NCI-H446 (cell line): ENCODE measurements around the gene RBMS3.
"Not testable (repeated sequence)": the region's sequence is repeated elsewhere in the genome, so short reads cannot be mapped to it uniquely, and the experiment has no call there.

Source experiments
- DNase-seq, 2 experiments: peaks; one replicate each; lab custom pipeline; 2025; lab: John Stamatoyannopoulos, UW

RBMS3 gene

GRCh38 chr3:29775340-29775739 lies 494.5 kb downstream of the RBMS3 start:
- DNase-seq, result no peak

- DNase-seq, result no peak
Observed at GRCh38 chr3:29777869-29778268, 497.0 kb downstream of the RBMS3 start.

DNA sequence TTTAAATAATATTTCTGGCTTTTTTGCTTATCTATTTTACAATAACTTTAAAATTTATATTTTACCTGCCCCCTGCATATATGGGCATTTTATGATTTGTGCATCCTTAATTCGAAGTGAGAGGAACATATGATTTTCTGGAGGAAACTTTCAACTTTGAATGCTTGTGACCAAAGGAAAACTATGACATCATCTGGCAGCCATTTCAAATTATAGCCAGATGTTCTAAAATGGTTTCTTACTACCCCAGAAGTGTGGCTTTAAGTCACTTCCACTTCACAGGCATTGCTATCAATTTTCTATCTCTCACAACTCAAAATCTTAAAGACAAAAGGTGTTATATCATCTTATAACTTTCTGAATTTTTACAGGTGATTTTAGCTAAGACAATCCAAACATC lies 508.8 kb downstream of the RBMS3 start:
- no peak for DNase-seq

DNA sequence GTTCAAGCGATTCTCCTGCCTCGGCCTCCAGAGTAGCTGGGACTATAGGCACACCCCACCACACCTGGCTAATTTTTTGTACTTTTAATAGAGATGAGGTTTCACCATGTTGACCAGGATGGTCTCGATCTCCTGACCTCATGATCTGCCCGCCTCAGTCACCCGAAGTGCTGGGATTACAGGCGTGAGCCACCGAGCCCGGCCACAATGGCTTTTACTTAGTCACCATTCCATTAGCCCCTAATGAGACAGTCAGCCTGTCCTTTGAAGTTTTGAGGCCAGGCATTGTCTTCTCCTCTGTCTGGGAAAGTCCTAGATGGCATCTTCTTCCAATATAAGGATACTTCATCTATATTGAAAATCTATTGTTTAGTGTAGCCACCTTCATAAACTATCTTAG lies 515.9 kb downstream of the RBMS3 start:
- no peak for DNase-seq

- no peak for DNase-seq
Observed at GRCh38 chr3:29802057-29802456, 521.2 kb downstream of the RBMS3 start.

DNA sequence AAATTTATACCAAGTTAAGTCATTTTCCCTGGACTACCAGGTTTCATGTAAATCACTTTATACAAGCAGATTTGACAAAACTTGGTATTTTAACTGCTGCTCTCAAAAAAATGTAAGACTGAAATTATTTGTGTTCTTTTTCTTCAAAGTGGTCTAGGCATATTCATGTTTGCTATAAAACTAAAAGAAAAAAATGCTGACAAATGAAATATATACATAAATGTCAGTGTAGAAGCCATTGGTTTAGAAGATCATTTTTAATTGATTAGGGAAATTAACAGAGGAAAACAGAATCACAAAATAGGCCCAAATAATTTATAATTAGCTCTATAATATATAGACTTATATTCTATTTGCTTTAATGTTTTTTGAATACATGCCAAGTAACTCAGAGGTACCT lies 523.2 kb downstream of the RBMS3 start:
- no peak for DNase-seq

DNA sequence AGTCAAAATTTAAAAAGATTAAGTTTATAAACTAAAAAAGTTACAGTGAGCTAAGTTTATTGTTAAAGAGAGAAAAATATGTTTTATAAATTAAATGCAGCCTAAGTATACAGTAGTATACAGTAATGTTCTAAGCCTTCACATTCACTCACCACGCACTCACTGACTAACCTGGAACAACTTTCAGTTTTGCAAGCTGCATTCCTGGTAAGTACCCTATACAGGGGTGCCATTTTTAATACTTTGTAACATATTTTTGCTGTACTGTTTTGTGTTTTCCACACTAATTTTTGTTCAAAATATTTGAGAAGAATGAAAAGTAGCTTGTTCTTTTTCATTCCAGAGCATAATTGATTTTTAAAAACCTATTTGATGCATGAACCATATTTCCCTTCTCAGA lies 524.9 kb downstream of the RBMS3 start:
- DNase-seq, result no peak

- DNase-seq, result not testable (repeated sequence)
Observed at GRCh38 chr3:29808324-29808723, 527.5 kb downstream of the RBMS3 start.

DNA sequence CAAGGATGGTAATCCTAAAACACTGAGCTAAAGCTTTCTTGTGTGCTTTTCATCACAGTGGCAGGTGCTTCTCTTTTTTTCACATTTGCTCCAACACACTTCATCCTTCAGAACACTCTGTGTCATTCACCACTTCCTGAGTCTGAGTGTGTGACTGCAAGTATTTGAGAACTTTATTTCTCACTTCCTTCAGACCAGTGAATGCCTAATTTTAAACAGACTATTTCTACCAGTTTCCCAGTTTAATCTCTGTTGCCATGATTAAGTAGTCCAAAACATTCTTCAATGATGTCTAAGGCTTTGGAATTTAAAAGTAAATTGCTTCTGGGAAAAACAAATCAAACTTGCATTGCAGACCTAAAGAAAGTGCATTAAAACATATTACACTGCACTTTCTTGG lies 541.2 kb downstream of the RBMS3 start:
- DNase-seq, result no peak

DNA sequence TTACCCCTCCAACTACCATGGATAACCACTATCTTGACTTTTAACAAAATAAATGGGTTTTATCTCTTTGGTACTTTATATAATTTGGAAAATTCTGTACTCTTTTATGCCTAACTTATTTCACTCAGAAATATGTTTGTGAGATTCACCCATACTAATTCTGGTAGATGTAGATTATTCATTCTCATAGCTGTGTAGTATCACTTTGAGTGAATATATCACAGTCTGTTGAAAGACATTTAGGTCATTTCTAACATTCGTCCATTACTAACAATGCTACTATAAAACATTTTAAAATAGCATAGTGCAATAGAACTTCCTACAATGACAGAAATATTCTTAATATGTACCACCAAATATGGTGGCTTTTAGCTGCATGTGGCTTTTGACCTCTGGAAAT lies 542.4 kb downstream of the RBMS3 start:
- no peak for DNase-seq

- DNase-seq, result no peak
Observed at GRCh38 chr3:29826712-29827111, 545.8 kb downstream of the RBMS3 start.

- no peak for DNase-seq
Observed at GRCh38 chr3:29827756-29828155, 546.9 kb downstream of the RBMS3 start.

GRCh38 chr3:29829340-29829739 lies 548.5 kb downstream of the RBMS3 start:
- DNase-seq, result no peak

DNA sequence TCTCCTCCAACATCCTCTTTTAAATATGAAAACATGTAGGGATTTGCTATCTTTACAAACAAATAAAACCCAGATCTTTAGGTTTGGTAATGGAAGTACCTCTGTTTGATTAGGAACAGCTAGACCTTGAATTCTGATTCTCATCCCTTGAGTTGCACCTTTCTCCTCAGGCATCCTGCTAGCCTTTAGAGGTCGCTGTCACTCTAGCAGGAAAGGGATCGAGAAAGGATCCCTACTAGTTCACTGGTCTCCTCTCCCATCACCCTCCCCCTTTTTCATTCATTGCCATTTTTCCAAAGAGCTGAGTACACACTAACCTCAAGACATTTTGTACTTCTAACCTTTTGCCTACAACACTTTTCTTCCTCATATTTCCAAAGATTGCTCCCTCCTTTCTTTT lies 569.8 kb downstream of the RBMS3 start:
- no peak for DNase-seq

DNA sequence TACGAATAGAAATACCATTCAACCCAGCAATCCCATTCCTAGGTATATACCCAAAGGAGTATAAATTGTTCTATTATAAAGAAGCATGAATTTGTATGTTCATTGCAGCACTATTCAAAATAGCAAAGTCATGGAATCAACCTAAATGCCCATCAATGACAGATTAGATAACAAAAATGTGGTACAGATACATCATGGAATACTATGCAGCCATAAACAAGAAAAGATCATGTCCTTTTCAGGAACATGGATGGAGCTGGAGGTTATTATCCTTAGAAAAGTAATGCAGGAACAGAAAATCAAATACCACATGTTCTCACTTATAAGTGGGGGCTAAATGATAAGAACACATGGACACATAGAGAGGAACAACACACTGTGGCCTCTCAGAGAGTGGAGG lies 571.9 kb downstream of the RBMS3 start:
- DNase-seq, result no peak

- DNase-seq, result no peak
Observed at GRCh38 chr3:29853841-29854397, 573.0 kb downstream of the RBMS3 start.

GRCh38 chr3:29854821-29855220 lies 574.0 kb downstream of the RBMS3 start:
- DNase-seq, result no peak

- DNase-seq, result no peak
Observed at GRCh38 chr3:29859726-29860270, 578.9 kb downstream of the RBMS3 start.

DNA sequence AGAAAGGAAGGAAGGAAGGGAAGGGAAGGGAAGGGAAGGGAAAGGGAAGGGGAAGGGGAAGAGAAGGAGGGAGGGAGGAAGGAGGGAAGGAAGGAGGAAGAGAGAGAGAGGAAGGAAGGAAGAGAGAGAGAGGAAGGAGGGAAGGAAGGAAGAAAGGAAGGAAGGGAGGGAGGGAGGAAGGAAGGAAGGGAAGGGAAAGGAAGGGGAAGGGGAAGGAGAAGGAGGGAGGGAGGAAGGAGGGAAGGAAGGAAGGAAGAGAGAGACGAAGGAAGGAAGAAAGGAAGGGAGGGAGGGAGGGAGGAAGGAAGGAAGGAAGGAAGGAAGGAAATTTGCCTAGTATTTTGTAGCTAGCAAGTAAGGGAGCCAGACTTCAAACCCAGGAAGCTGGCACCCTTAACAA lies 583.9 kb downstream of the RBMS3 start:
- no peak for DNase-seq

DNA sequence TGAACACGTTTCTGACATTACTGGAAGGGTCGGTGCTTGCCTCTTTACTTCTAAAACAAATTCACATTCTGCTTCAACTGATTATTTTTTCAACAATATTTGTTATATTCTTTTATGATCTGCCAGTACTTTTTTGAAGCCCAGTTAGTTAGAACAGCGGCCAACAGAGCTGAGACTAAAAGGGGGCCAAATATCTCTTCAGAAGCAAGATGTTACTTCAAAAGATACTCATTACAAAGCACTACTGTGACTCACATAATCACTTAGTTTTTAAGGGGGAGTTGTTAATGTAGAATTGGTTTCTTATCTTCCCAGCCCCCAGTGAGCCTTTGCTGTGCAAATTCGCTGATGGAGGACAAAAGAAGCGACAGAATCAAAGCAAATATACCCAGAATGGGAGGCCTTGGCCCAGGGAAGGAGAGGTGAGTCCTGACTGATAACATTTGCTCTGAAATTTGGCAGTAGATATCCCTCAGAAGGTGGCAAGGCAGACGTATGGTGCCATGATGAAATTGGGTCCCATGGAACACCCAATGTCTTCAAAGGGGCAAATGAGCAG lies 587.8 kb downstream of the RBMS3 start:
- no peak for DNase-seq

GRCh38 chr3:29870136-29870535 lies 589.3 kb downstream of the RBMS3 start:
- no peak for DNase-seq

GRCh38 chr3:29871087-29871486 lies 590.2 kb downstream of the RBMS3 start:
- DNase-seq, result no peak

- DNase-seq, result no peak
Observed at GRCh38 chr3:29880809-29881208, 599.9 kb downstream of the RBMS3 start.

DNA sequence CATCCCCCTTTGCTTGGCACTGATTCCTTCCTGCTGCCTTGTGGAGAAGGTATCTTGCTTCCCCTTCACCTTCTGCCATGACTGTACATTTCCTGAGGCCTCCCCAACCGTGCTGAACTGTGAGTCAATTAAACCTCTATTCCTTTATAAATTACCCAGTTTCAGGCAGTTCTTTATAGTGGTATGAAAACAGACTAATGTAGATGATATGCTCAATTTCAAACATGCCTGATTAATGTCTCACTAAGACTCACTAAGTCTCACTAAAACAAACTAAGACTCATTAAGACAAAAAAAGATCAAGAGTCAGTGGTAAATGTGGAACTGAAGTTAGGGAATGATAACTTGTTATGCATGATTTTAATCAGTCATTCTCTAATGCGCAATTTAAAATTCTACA lies 606.6 kb downstream of the RBMS3 start:
- DNase-seq, result no peak
